Activated CD4-positive, alpha-beta T cell treated with anti-CD3 and anti-CD28 coated beads, Interleukin-2, amount 10 ng/mL, durations not matched to agents 24 days and 14 days (primary cell): ENCODE measurements around the gene TLR1. TPM values are rescaled to one million over a fixed set of nuclear protein-coding genes. Genes with fewer than 3 reads are reported as not detected.
"Not testable (repeated sequence)": the region's sequence is repeated elsewhere in the genome, so short reads cannot be mapped to it uniquely, and the experiment has no call there.

Experiments
- DNase-seq: peaks from one replicate; pipeline ENCODE4 v3.0.0; 2022
- H3K27ac Mint-ChIP-seq: one replicate; pipeline ENCODE4 v1.8.0; 2022; ENCODE audit warnings: mild to moderate bottlenecking, mixed read lengths
- H3K27me3 Mint-ChIP-seq: one replicate; pipeline ENCODE4 v1.8.0; 2022; ENCODE audit warnings: mixed read lengths
- H3K36me3 Mint-ChIP-seq: one replicate; pipeline ENCODE4 v1.8.0; 2022; ENCODE audit warnings: low read depth, mild to moderate bottlenecking, mixed read lengths
- H3K4me1 Mint-ChIP-seq: one replicate; pipeline ENCODE4 v1.8.0; 2021; ENCODE audit warnings: mixed read lengths
- H3K4me3 Mint-ChIP-seq: one replicate; pipeline ENCODE4 v1.8.0; 2022; ENCODE audit warnings: mild to moderate bottlenecking, moderate library complexity, mixed read lengths
- H3K9me3 Mint-ChIP-seq: one replicate; pipeline ENCODE4 v1.8.0; 2021; ENCODE audit warnings: mixed read lengths
- intact Hi-C: fragments of 100-400 bp; cut with micrococcal nuclease; formaldehyde crosslinking; loops from one replicate; pipeline ENCODE4 v1.15.1; 2023
- total RNA-seq: library from RNA; stranded (reverse); gene quantifications from 2 replicates; pipeline ENCODE4 v1.2.3, GENCODE V29; 2022

The TLR1 gene
- total RNA-seq, 1 donor from 2014 or later, result 2.6 TPM

GRCh38 chr4:38820329-38821061 lies 15.9 kb upstream of the TLR1 start:
- intact Hi-C loops, result no loop called here
- H3K9me3 Mint-ChIP-seq, result peaks cover 33% of the 10 kb centered on the region
- no peak for DNase-seq
- H3K36me3 Mint-ChIP-seq, result peaks cover 8% of the 10 kb centered on the region
- H3K27ac Mint-ChIP-seq, result peak overlapping the region; percentile 8
- H3K4me3 Mint-ChIP-seq, result no peak overlapping the region
- H3K4me1 Mint-ChIP-seq, result peaks cover 22% of the 10 kb centered on the region
- peaks cover 4% of the 10 kb centered on the region for H3K27me3 Mint-ChIP-seq

- peak overlapping the region; percentile 7 for H3K4me3 Mint-ChIP-seq
These were observed 15.0 kb upstream of the TLR1 start for GRCh38 chr4:38819569-38819968.

GRCh38 chr4:38818441-38818976 lies 13.9 kb upstream of the TLR1 start:
- H3K4me1 Mint-ChIP-seq, result peaks cover 22% of the 10 kb centered on the region
- no peak overlapping the region for H3K4me3 Mint-ChIP-seq
- peaks cover 4% of the 10 kb centered on the region for H3K27me3 Mint-ChIP-seq
- peaks cover 7% of the 10 kb centered on the region for H3K36me3 Mint-ChIP-seq
- no peak overlapping the region for H3K27ac Mint-ChIP-seq
- DNase-seq, result peak; percentile 49
- intact Hi-C loops, result loop anchor here (5.0 kb wide), 1 partner anchor 69 kb away; no protein-coding TSS in a partner anchor
- H3K9me3 Mint-ChIP-seq, result peaks cover 30% of the 10 kb centered on the region

More at GRCh38 chr4:38819569-38819968, 15.0 kb upstream of the TLR1 start:
- H3K27ac Mint-ChIP-seq, result peak overlapping the region; percentile 41
- DNase-seq, result peak; percentile 53
- H3K27me3 Mint-ChIP-seq, result peaks cover 4% of the 10 kb centered on the region
- H3K36me3 Mint-ChIP-seq, result peaks cover 8% of the 10 kb centered on the region
- intact Hi-C loops, result loop anchor here (1.0 to 5.0 kb wide), 2 partner anchors 15 to 68 kb away; partner anchors contain the start of gene TLR1
- peaks cover 32% of the 10 kb centered on the region for H3K9me3 Mint-ChIP-seq
- H3K4me1 Mint-ChIP-seq, result peaks cover 22% of the 10 kb centered on the region

- Mint-ChIP-seq H3K4me3 (no peak overlapping the region), H3K27ac (no peak overlapping the region), H3K4me1 (peaks cover 23% of the 10 kb centered on the region), H3K9me3 (peaks cover 22% of the 10 kb centered on the region), H3K36me3 (no peaks in the 10 kb centered on the region), H3K27me3 (peaks cover 4% of the 10 kb centered on the region)
- peak; percentile 42 for DNase-seq
- intact Hi-C loops, result loop anchor here (5.0 kb wide), 1 partner anchor 71 kb away; no protein-coding TSS in a partner anchor
These were observed 11.5 kb upstream of the TLR1 start for GRCh38 chr4:38815885-38816782.

- intact Hi-C loops, result no loop called here
- Mint-ChIP-seq H3K27ac (no peak overlapping the region), H3K36me3 (no peaks in the 10 kb centered on the region), H3K4me1 (peaks cover 8% of the 10 kb centered on the region), H3K4me3 (no peak overlapping the region), H3K9me3 (peaks cover 22% of the 10 kb centered on the region), H3K27me3 (peaks cover 4% of the 10 kb centered on the region)
- no peak for DNase-seq
These were observed 9.8 kb upstream of the TLR1 start for GRCh38 chr4:38814386-38814785.

- no peak overlapping the region for H3K27ac Mint-ChIP-seq
These were observed 6.7 kb upstream of the TLR1 start for GRCh38 chr4:38811297-38811696.

GRCh38 chr4:38807462-38807861 lies 2.9 kb upstream of the TLR1 start:
- intact Hi-C loops, H3K27ac Mint-ChIP-seq, H3K36me3 Mint-ChIP-seq, H3K27me3 Mint-ChIP-seq, H3K4me3 Mint-ChIP-seq, H3K9me3 Mint-ChIP-seq: not testable (repeated sequence)
- peak; percentile 48 for DNase-seq
- peaks cover 27% of the 10 kb centered on the region for H3K4me1 Mint-ChIP-seq

More at GRCh38 chr4:38811297-38811696, 6.7 kb upstream of the TLR1 start:
- intact Hi-C loops, result no loop called here
- H3K4me1 Mint-ChIP-seq, result peaks cover 2% of the 10 kb centered on the region
- H3K36me3 Mint-ChIP-seq, result no peaks in the 10 kb centered on the region
- peaks cover 3% of the 10 kb centered on the region for H3K27me3 Mint-ChIP-seq
- H3K9me3 Mint-ChIP-seq, result peaks cover 16% of the 10 kb centered on the region
- peak; percentile 50 for DNase-seq
- no peak overlapping the region for H3K4me3 Mint-ChIP-seq

- peaks cover 21% of the 10 kb centered on the region for H3K36me3 Mint-ChIP-seq
- H3K27me3 Mint-ChIP-seq, DNase-seq, H3K4me3 Mint-ChIP-seq, H3K27ac Mint-ChIP-seq, intact Hi-C loops: not testable (repeated sequence)
- H3K9me3 Mint-ChIP-seq, result peaks cover 13% of the 10 kb centered on the region
- peaks cover 29% of the 10 kb centered on the region for H3K4me1 Mint-ChIP-seq
These were observed 1.7 kb upstream of the TLR1 start for GRCh38 chr4:38806251-38806650.

- intact Hi-C loops, result loop anchor here (2.0 kb wide), 2 partner anchors 47 to 673 kb away; no protein-coding TSS in a partner anchor
- peaks cover 27% of the 10 kb centered on the region for H3K36me3 Mint-ChIP-seq
- H3K27me3 Mint-ChIP-seq, result no peaks in the 10 kb centered on the region
- H3K4me3 Mint-ChIP-seq, result peak overlapping the region; percentile 81
- peak; percentile 73 for DNase-seq
- peaks cover 18% of the 10 kb centered on the region for H3K9me3 Mint-ChIP-seq
- peak overlapping the region; percentile 83 for H3K27ac Mint-ChIP-seq
- peaks cover 29% of the 10 kb centered on the region for H3K4me1 Mint-ChIP-seq
These were observed 1.0 kb upstream of the TLR1 start for GRCh38 chr4:38805530-38806145.

- no peaks in the 10 kb centered on the region for H3K27me3 Mint-ChIP-seq
- H3K4me1 Mint-ChIP-seq, result peaks cover 29% of the 10 kb centered on the region
- peak; percentile 78 for DNase-seq
- peak overlapping the region; percentile 86 for H3K27ac Mint-ChIP-seq
- peaks cover 33% of the 10 kb centered on the region for H3K9me3 Mint-ChIP-seq
- intact Hi-C loops, result loop anchor here (1.0 to 5.0 kb wide), 5 partner anchors 15 to 671 kb away; partner anchors contain the start of gene TLR6
- peaks cover 43% of the 10 kb centered on the region for H3K36me3 Mint-ChIP-seq
- H3K4me3 Mint-ChIP-seq, result peak overlapping the region; percentile 81
These were observed 548 bp downstream of the TLR1 start for GRCh38 chr4:38803833-38804653.

- H3K9me3 Mint-ChIP-seq, result peaks cover 34% of the 10 kb centered on the region
- intact Hi-C loops, result loop anchor here (5.0 kb wide), 1 partner anchor 490 kb away; no protein-coding TSS in a partner anchor
- H3K27me3 Mint-ChIP-seq, result no peaks in the 10 kb centered on the region
- peaks cover 29% of the 10 kb centered on the region for H3K4me1 Mint-ChIP-seq
- peaks cover 56% of the 10 kb centered on the region for H3K36me3 Mint-ChIP-seq
- DNase-seq, result no peak
- peak overlapping the region; percentile 42 for H3K4me3 Mint-ChIP-seq
- H3K27ac Mint-ChIP-seq, result peak overlapping the region; percentile 23
These were observed 1.8 kb downstream of the TLR1 start for GRCh38 chr4:38802561-38803355.

GRCh38 chr4:38800961-38801450 lies 3.6 kb downstream of the TLR1 start:
- no peaks in the 10 kb centered on the region for H3K27me3 Mint-ChIP-seq

More at GRCh38 chr4:38800961-38801450, 3.6 kb downstream of the TLR1 start:
- no peak overlapping the region for H3K27ac Mint-ChIP-seq
- DNase-seq, result peak; percentile 40
- peaks cover 73% of the 10 kb centered on the region for H3K36me3 Mint-ChIP-seq
- peaks cover 27% of the 10 kb centered on the region for H3K4me1 Mint-ChIP-seq
- no peak overlapping the region for H3K4me3 Mint-ChIP-seq
- intact Hi-C loops, result loop anchor here (5.0 kb wide), 1 partner anchor 489 kb away; no protein-coding TSS in a partner anchor
- H3K9me3 Mint-ChIP-seq, result peaks cover 40% of the 10 kb centered on the region
